Osteoblast (primary cell): ENCODE measurements around the gene SERPINA6. TPM values are rescaled to one million over a fixed set of nuclear protein-coding genes. Genes with fewer than 3 reads are reported as not detected.
A peak's percentile ranks its signal among the peaks of the same experiment; 100 is the strongest.
"Not testable (repeated sequence)": the region's sequence is repeated elsewhere in the genome, so short reads cannot be mapped to it uniquely, and the experiment has no call there.

Experiments
- DNase-seq: peaks from one replicate; pipeline ENCODE4 v3.0.0; 2011; ENCODE audit warnings: low spot score, mixed read lengths; ENCODE audit not compliant: insufficient read length; ENCODE audit errors: missing footprints
- H2AFZ ChIP-seq: 2 replicates; pipeline ENCODE4 v1.6.0; 2011; ENCODE audit warnings: mild to moderate bottlenecking, low read length
- H3K27ac ChIP-seq: 2 replicates; pipeline ENCODE4 v1.5.1; 2011; ENCODE audit warnings: mild to moderate bottlenecking, low read depth, low read length, moderate library complexity
- H3K27me3 ChIP-seq: 2 replicates; pipeline ENCODE4 v1.6.0; 2012; ENCODE audit warnings: mild to moderate bottlenecking, control low read depth, inconsistent platforms, low read length, moderate library complexity; ENCODE audit not compliant: insufficient read depth
- H3K36me3 ChIP-seq: 2 replicates; pipeline ENCODE4 v1.5.1; 2011; ENCODE audit warnings: mild to moderate bottlenecking, low read length, control low read depth, moderate library complexity; ENCODE audit not compliant: insufficient read depth
- H3K4me1 ChIP-seq: 2 replicates; pipeline ENCODE4 v1.5.1; 2011; ENCODE audit warnings: mild to moderate bottlenecking, low read length, control low read depth, moderate library complexity; ENCODE audit not compliant: insufficient read depth
- H3K4me2 ChIP-seq: 2 replicates; pipeline ENCODE4 v1.6.0; 2011; ENCODE audit warnings: mild to moderate bottlenecking, low read length; ENCODE audit not compliant: insufficient read depth
- H3K4me3 ChIP-seq: fragments of 200-600 bp; sonication (generic); 3 replicates; pipeline ENCODE4 v1.5.1; 2012; ENCODE audit warnings: mild to moderate bottlenecking, low read length, inconsistent platforms; ENCODE audit not compliant: insufficient read depth
- H3K79me2 ChIP-seq: 2 replicates; pipeline ENCODE4 v1.6.0; 2012; ENCODE audit warnings: mild to moderate bottlenecking, low read length, control low read depth, inconsistent platforms; ENCODE audit not compliant: insufficient read depth
- H3K9me3 ChIP-seq: 2 replicates; pipeline ENCODE4 v1.5.1; 2011; ENCODE audit warnings: low read depth, low read length, control low read depth
- H4K20me1 ChIP-seq: 2 replicates; pipeline ENCODE4 v1.6.0; 2012; ENCODE audit warnings: mild to moderate bottlenecking, low read length, control low read depth; ENCODE audit not compliant: insufficient read depth
- total RNA-seq: library from RNA; depleted of rRNA; stranded (reverse); fragments of >200 nt; gene quantifications from 2 replicates; pipeline ENCODE4 v1.2.3, GENCODE V29; 2012
- TF ChIP-seq, protein P1 (sequence below): IDR thresholded peaks from 2 replicates; pipeline ENCODE4 v1.5.1; 2011; ENCODE audit warnings: mild to moderate bottlenecking, low read depth, low read length, moderate library complexity; ENCODE audit errors: extremely low read depth

Gene SERPINA6
- total RNA-seq, 1 donor, result not detected

- Histone ChIP-seq H3K27me3 (no peaks in the 10 kb centered on the region), H3K9me3 (no peaks in the 10 kb centered on the region), H3K79me2 (no peaks in the 10 kb centered on the region), H3K27ac (no peak overlapping the region), H3K4me3 (no peak overlapping the region), H3K4me1 (peaks cover 11% of the 10 kb centered on the region), H4K20me1 (no peaks in the 10 kb centered on the region), H3K4me2 (no peak overlapping the region), H3K36me3 (no peaks in the 10 kb centered on the region), H2AFZ (peak overlapping the region; percentile 50)
- TF ChIP-seq, protein P1, sequence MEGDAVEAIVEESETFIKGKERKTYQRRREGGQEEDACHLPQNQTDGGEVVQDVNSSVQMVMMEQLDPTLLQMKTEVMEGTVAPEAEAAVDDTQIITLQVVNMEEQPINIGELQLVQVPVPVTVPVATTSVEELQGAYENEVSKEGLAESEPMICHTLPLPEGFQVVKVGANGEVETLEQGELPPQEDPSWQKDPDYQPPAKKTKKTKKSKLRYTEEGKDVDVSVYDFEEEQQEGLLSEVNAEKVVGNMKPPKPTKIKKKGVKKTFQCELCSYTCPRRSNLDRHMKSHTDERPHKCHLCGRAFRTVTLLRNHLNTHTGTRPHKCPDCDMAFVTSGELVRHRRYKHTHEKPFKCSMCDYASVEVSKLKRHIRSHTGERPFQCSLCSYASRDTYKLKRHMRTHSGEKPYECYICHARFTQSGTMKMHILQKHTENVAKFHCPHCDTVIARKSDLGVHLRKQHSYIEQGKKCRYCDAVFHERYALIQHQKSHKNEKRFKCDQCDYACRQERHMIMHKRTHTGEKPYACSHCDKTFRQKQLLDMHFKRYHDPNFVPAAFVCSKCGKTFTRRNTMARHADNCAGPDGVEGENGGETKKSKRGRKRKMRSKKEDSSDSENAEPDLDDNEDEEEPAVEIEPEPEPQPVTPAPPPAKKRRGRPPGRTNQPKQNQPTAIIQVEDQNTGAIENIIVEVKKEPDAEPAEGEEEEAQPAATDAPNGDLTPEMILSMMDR, result no peak
- no peak for DNase-seq
Observed at GRCh38 chr14:94354638-94355185, 31.6 kb upstream of the SERPINA6 start.

GRCh38 chr14:94354190-94354589 is 31.1 kb upstream of the SERPINA6 start:
- not testable (repeated sequence) for H3K79me2 ChIP-seq, H3K27me3 ChIP-seq, H3K4me2 ChIP-seq, H2AFZ ChIP-seq, DNase-seq, H3K36me3 ChIP-seq, H4K20me1 ChIP-seq, H3K4me3 ChIP-seq, H3K27ac ChIP-seq, H3K9me3 ChIP-seq
- peaks cover 11% of the 10 kb centered on the region for H3K4me1 ChIP-seq

GRCh38 chr14:94349276-94349675 is 26.1 kb upstream of the SERPINA6 start:
- H3K4me1 ChIP-seq, result peaks cover 15% of the 10 kb centered on the region
- no peaks in the 10 kb centered on the region for H4K20me1 ChIP-seq
- no peaks in the 10 kb centered on the region for H3K79me2 ChIP-seq
- TF ChIP-seq, protein P1, result no peak
- no peak for DNase-seq
- no peak overlapping the region for H3K27ac ChIP-seq
- no peaks in the 10 kb centered on the region for H3K36me3 ChIP-seq
- no peaks in the 10 kb centered on the region for H3K27me3 ChIP-seq
- no peaks in the 10 kb centered on the region for H3K9me3 ChIP-seq
- no peak overlapping the region for H2AFZ ChIP-seq
- H3K4me2 ChIP-seq, result no peak overlapping the region
- H3K4me3 ChIP-seq, result no peak overlapping the region

- no peak overlapping the region for H3K4me3 ChIP-seq
- no peak for DNase-seq
- no peaks in the 10 kb centered on the region for H3K27me3 ChIP-seq
- TF ChIP-seq, protein P1, result no peak
- H3K4me1 ChIP-seq, result peaks cover 15% of the 10 kb centered on the region
- no peak overlapping the region for H2AFZ ChIP-seq
- H3K36me3 ChIP-seq, result no peaks in the 10 kb centered on the region
- no peaks in the 10 kb centered on the region for H3K9me3 ChIP-seq
- no peak overlapping the region for H3K27ac ChIP-seq
- H4K20me1 ChIP-seq, result no peaks in the 10 kb centered on the region
- no peak overlapping the region for H3K4me2 ChIP-seq
- H3K79me2 ChIP-seq, result no peaks in the 10 kb centered on the region
Observed at GRCh38 chr14:94348836-94349235, 25.7 kb upstream of the SERPINA6 start.
